ENCODE data around the gene FSIP1.

GRCh38 chr15:39593656-39594445, 188.8 kb downstream of the FSIP1 start:
- TF ChIP-seq, protein P1, sequence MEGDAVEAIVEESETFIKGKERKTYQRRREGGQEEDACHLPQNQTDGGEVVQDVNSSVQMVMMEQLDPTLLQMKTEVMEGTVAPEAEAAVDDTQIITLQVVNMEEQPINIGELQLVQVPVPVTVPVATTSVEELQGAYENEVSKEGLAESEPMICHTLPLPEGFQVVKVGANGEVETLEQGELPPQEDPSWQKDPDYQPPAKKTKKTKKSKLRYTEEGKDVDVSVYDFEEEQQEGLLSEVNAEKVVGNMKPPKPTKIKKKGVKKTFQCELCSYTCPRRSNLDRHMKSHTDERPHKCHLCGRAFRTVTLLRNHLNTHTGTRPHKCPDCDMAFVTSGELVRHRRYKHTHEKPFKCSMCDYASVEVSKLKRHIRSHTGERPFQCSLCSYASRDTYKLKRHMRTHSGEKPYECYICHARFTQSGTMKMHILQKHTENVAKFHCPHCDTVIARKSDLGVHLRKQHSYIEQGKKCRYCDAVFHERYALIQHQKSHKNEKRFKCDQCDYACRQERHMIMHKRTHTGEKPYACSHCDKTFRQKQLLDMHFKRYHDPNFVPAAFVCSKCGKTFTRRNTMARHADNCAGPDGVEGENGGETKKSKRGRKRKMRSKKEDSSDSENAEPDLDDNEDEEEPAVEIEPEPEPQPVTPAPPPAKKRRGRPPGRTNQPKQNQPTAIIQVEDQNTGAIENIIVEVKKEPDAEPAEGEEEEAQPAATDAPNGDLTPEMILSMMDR (IDR thresholded peaks at IDR 0.05): no peak
- no peak for TF ChIP-seq POLR2A (IDR thresholded peaks at IDR 0.05; ENCODE audit: low read length)
- TF ChIP-seq CHD4 (IDR thresholded peaks at IDR 0.05; ENCODE audit: borderline replicate concordance): no peak
- no peak for TF ChIP-seq MAX (IDR thresholded peaks at IDR 0.05)
